GM21723 (cell line): ENCODE measurements around the gene ARL4C.
"Not testable (repeated sequence)": the region's sequence is repeated elsewhere in the genome, so short reads cannot be mapped to it uniquely, and the experiment has no call there.

Experiments
- ATAC-seq: cut with Tn5 transposase; IDR thresholded peaks from one replicate; pipeline ENCODE4 v1.9.1; 2021; ENCODE audit warnings: mild to moderate bottlenecking, moderate library complexity; ENCODE audit not compliant: unreplicated experiment

The ARL4C gene

GRCh38 chr2:234478121-234478858, 18.6 kb downstream of the ARL4C start:
- ATAC-seq: no peak

GRCh38 chr2:234476766-234477165, 20.1 kb downstream of the ARL4C start:
- no peak for ATAC-seq

- ATAC-seq: no peak
Measured at GRCh38 chr2:234474654-234475053, 22.2 kb downstream of the ARL4C start.

- no peak for ATAC-seq
Measured at GRCh38 chr2:234472155-234472554, 24.7 kb downstream of the ARL4C start.

GRCh38 chr2:234469972-234470371, 26.9 kb downstream of the ARL4C start:
- no peak for ATAC-seq

GRCh38 chr2:234469251-234469845, 27.5 kb downstream of the ARL4C start:
- no peak for ATAC-seq

- no peak for ATAC-seq
Measured at GRCh38 chr2:234468503-234468902, 28.4 kb downstream of the ARL4C start.

- ATAC-seq: no peak
Measured at GRCh38 chr2:234467289-234467688, 29.6 kb downstream of the ARL4C start.

GRCh38 chr2:234464291-234464645, 32.6 kb downstream of the ARL4C start:
- ATAC-seq: no peak

GRCh38 chr2:234463626-234464290, 33.1 kb downstream of the ARL4C start:
- no peak for ATAC-seq

- ATAC-seq: no peak
Measured at GRCh38 chr2:234462218-234462992, 34.5 kb downstream of the ARL4C start.

GRCh38 chr2:234459401-234460009, 37.4 kb downstream of the ARL4C start:
- no peak for ATAC-seq

GRCh38 chr2:234458466-234458865, 38.4 kb downstream of the ARL4C start:
- no peak for ATAC-seq

- ATAC-seq: no peak
Measured at GRCh38 chr2:234457421-234457820, 39.5 kb downstream of the ARL4C start.

GRCh38 chr2:234455246-234455645, 41.6 kb downstream of the ARL4C start:
- ATAC-seq: not testable (repeated sequence)

- no peak for ATAC-seq
Measured at GRCh38 chr2:234454433-234454832, 42.4 kb downstream of the ARL4C start.

GRCh38 chr2:234453216-234453615, 43.7 kb downstream of the ARL4C start:
- ATAC-seq: no peak

- ATAC-seq: no peak
Measured at GRCh38 chr2:234451852-234452625, 44.8 kb downstream of the ARL4C start.

- no peak for ATAC-seq
Measured at GRCh38 chr2:234451242-234451641, 45.6 kb downstream of the ARL4C start.

GRCh38 chr2:234450431-234451124, 46.3 kb downstream of the ARL4C start:
- no peak for ATAC-seq
